Measurements from ENCODE around the gene NEURL1B. TPM values are rescaled to one million over a fixed set of nuclear protein-coding genes. Genes with fewer than 3 reads are reported as not detected.

The NEURL1B gene
- total and polyA plus RNA-seq, 2 donors (not counting 1 experiment from before 2014, with no cell fraction given) = 0.06 to 0.17 TPM

DNA sequence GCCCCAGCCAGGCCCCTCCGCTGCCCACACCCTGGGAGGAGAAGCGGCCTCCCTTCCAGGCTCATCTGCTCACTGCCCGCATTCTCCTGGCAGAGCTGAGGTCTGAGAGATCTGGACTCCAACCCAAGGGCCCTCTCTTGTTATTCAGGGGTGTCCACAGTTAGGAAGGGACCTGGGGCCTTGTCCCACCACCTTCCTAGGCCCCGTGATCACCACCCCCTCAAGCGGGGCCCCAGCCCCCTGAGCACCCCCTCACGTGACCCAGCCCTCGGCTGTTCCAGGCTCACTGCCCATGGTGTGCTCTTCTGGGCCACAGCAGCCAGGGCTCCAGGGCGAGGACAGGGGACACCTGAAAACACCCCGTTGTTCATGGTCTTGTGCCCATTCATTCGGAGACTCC lies 48.7 kb downstream of the NEURL1B start:
- Histone ChIP-seq H3K4me2 (replicated peaks; ENCODE audit: low read depth, low read length, poor library complexity, severe bottlenecking) (no peak overlapping the region), H3K36me3 (replicated peaks in 1 of 2; ENCODE audit: control extremely low read depth in 1 of 2, control insufficient read depth in 1 of 2, extremely low read depth in 1 of 2, insufficient read depth in 2 of 2, low read length in 1 of 2) (no peaks in the 10 kb centered on the region), H3K4me3 (ENCODE audit: control extremely low read depth in 1 of 5, extremely low read depth in 1 of 5, insufficient read depth in 1 of 5, low read depth in 2 of 5, low read length in 4 of 5) (no peak overlapping the region), H3K9ac (ENCODE audit: low read length) (no peak overlapping the region), H4K20me1 (ENCODE audit: control insufficient read depth, insufficient read depth, low read length, poor library complexity, severe bottlenecking) (no peaks in the 10 kb centered on the region), H3K27me3 (replicated peaks in 1 of 4; ENCODE audit: control extremely low read depth in 1 of 4, control insufficient read depth in 3 of 4, insufficient read depth in 4 of 4, low read length in 3 of 4) (no peaks in the 10 kb centered on the region), H3K4me1 (ENCODE audit: control insufficient read depth in 2 of 2, insufficient read depth in 2 of 2, low read length in 2 of 2) (peaks cover 11 to 15% of the 10 kb centered on the region in 2 donors), H3K9me3 (ENCODE audit: control extremely low read depth in 1 of 3, control insufficient read depth in 2 of 3, insufficient read depth in 1 of 3, low read length in 2 of 3) (no peaks in the 10 kb centered on the region), H2AFZ (ENCODE audit: insufficient read depth, low read depth, low read length, poor library complexity, severe bottlenecking) (no peak overlapping the region), H3K27ac (ENCODE audit: low read length in 2 of 2) (no peak overlapping the region), H3K79me2 (ENCODE audit: control insufficient read depth, insufficient read depth, low read length) (no peaks in the 10 kb centered on the region)
- ChIA-PET POLR2A (no interaction called here), CTCF (interaction anchor here (1.2 kb wide), 1 partner anchor 243 kb away, joined by 3 read pairs; no protein-coding TSS in a partner anchor)
- no peak overlapping the region for H3K4me3 Mint-ChIP-seq
- no peaks in the 10 kb centered on the region for H3K9me3 Mint-ChIP-seq (ENCODE audit: insufficient read depth)
- TF ChIP-seq, protein P1, sequence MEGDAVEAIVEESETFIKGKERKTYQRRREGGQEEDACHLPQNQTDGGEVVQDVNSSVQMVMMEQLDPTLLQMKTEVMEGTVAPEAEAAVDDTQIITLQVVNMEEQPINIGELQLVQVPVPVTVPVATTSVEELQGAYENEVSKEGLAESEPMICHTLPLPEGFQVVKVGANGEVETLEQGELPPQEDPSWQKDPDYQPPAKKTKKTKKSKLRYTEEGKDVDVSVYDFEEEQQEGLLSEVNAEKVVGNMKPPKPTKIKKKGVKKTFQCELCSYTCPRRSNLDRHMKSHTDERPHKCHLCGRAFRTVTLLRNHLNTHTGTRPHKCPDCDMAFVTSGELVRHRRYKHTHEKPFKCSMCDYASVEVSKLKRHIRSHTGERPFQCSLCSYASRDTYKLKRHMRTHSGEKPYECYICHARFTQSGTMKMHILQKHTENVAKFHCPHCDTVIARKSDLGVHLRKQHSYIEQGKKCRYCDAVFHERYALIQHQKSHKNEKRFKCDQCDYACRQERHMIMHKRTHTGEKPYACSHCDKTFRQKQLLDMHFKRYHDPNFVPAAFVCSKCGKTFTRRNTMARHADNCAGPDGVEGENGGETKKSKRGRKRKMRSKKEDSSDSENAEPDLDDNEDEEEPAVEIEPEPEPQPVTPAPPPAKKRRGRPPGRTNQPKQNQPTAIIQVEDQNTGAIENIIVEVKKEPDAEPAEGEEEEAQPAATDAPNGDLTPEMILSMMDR (IDR thresholded peaks at IDR 0.05) = no peak
- TF ChIP-seq EZH2 (IDR thresholded peaks at IDR 0.05; ENCODE audit: borderline replicate concordance, insufficient read depth, low read depth, low read length, poor library complexity, severe bottlenecking) = no peak
- ATAC-seq (ENCODE audit: low read depth) (no peak), DNase-seq (no peak)
- intact Hi-C loops (cut with micrococcal nuclease) = loop anchor here (10.0 kb wide), 2 partner anchors 395 to 575 kb away; no protein-coding TSS in a partner anchor
- WGBS (ENCODE audit: insufficient coverage) = 86% methylated on average over 9 of the region's 10 CpGs
- peaks cover 15% of the 10 kb centered on the region for H3K4me1 Mint-ChIP-seq
- H3K27me3 Mint-ChIP-seq = peaks cover 2% of the 10 kb centered on the region
- H3K27ac Mint-ChIP-seq = no peak overlapping the region

DNA sequence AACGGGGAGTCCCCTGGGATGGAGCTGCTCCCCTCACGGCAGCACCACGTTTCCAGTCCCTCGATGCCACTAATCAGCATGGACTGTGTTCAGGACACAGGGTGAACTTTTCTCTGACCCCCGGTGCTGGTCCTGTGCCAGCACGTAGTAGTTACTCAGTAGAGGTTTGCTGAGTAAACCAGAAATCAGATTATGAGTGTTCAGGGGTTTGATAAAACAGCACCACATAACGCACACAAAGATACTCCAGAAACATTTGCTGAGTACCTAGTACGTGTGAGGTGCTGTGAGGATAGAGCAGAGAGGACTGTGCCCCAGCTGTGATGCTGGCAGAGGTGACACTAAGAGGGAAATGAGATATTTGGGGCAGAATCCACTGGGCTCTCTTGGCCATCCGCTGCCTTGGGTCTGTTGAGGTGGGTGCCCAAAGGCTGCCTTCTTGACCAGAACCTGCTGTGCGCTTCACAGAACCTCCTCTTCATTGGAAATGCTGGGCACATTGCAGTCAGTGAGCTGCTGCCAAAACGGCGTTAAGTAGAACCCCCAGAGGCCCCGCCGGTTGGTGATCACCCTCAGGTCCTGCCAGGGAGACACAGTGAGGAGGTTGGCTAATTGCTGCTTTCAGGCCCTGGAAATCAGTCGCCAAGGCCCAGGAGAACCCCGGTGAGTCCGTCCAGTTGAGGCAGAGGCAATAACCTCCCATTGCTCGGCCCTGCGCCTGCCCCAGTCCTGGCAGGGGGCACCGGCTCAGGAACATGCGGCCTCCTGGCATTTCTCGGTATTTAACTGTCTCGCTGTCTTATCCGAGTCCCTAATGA lies 49.4 kb downstream of the NEURL1B start:
- TF ChIP-seq, protein P1 (IDR thresholded peaks at IDR 0.05) = no peak
- no peak for TF ChIP-seq EZH2 (IDR thresholded peaks at IDR 0.05; ENCODE audit: borderline replicate concordance, insufficient read depth, low read depth, low read length, poor library complexity, severe bottlenecking)
- Histone ChIP-seq H3K4me1 (ENCODE audit: control insufficient read depth in 2 of 2, insufficient read depth in 2 of 2, low read length in 2 of 2) (peaks cover 11 to 14% of the 10 kb centered on the region in 2 donors), H2AFZ (ENCODE audit: insufficient read depth, low read depth, low read length, poor library complexity, severe bottlenecking) (no peak overlapping the region), H3K79me2 (ENCODE audit: control insufficient read depth, insufficient read depth, low read length) (no peaks in the 10 kb centered on the region), H4K20me1 (ENCODE audit: control insufficient read depth, insufficient read depth, low read length, poor library complexity, severe bottlenecking) (no peaks in the 10 kb centered on the region), H3K4me2 (replicated peaks; ENCODE audit: low read depth, low read length, poor library complexity, severe bottlenecking) (no peak overlapping the region), H3K36me3 (replicated peaks in 1 of 2; ENCODE audit: control extremely low read depth in 1 of 2, control insufficient read depth in 1 of 2, extremely low read depth in 1 of 2, insufficient read depth in 2 of 2, low read length in 1 of 2) (no peaks in the 10 kb centered on the region), H3K9ac (ENCODE audit: low read length) (no peak overlapping the region), H3K9me3 (ENCODE audit: control extremely low read depth in 1 of 3, control insufficient read depth in 2 of 3, insufficient read depth in 1 of 3, low read length in 2 of 3) (no peaks in the 10 kb centered on the region), H3K27ac (ENCODE audit: low read length in 2 of 2) (no peak overlapping the region), H3K27me3 (replicated peaks in 1 of 4; ENCODE audit: control extremely low read depth in 1 of 4, control insufficient read depth in 3 of 4, insufficient read depth in 4 of 4, low read length in 3 of 4) (no peaks in the 10 kb centered on the region), H3K4me3 (ENCODE audit: control extremely low read depth in 1 of 5, extremely low read depth in 1 of 5, insufficient read depth in 1 of 5, low read depth in 2 of 5, low read length in 4 of 5) (no peak overlapping the region)
- 89% methylated on average over 21 of the region's 24 CpGs for WGBS (ENCODE audit: insufficient coverage)
- H3K27me3 Mint-ChIP-seq = no peaks in the 10 kb centered on the region
- ATAC-seq (ENCODE audit: low read depth) (no peak), DNase-seq (no peak)
- no peak overlapping the region for H3K4me3 Mint-ChIP-seq
- intact Hi-C loops (cut with micrococcal nuclease) = loop anchor here (10.0 kb wide), 2 partner anchors 396 to 576 kb away; no protein-coding TSS in a partner anchor
- ChIA-PET CTCF (interaction anchor here (1.2 kb wide), 1 partner anchor 242 kb away, joined by 3 read pairs; no protein-coding TSS in a partner anchor), POLR2A (no interaction called here)
- peaks cover 14% of the 10 kb centered on the region for H3K4me1 Mint-ChIP-seq
- no peaks in the 10 kb centered on the region for H3K9me3 Mint-ChIP-seq (ENCODE audit: insufficient read depth)
- H3K27ac Mint-ChIP-seq = no peak overlapping the region

Data from B cell (primary cell).